Pancreas (tissue), 10 donors: Measurements from ENCODE around the gene ABI2. TPM values are rescaled to one million over a fixed set of nuclear protein-coding genes. Genes with fewer than 3 reads are reported as not detected.

Experiments used
- ATAC-seq, 4 donors: fragments of 200-7000 bp; cut with Tn5 transposase; one replicate each; pipeline versions ENCODE4 v1.8.0 to v1.9.1; 2020; ENCODE audit warnings: mild to moderate bottlenecking in 4 of 4, moderate library complexity in 4 of 4
- DNase-seq, 6 donors: peaks; one replicate each; pipeline ENCODE4 v3.0.0-alpha.2; 2020
- FAIRE-seq: peaks from 2 replicates; lab custom pipeline; 2012; peaks lifted over from hg19 to GRCh38; lab: Jason Lieb, UNC
- H3K27ac ChIP-seq, 4 donors: fragments of 200-600 bp; sonication (generic); 1 replicate in 3 of 4; 2 replicates in 1 of 4; pipeline versions ENCODE4 v1.5.0 to v1.8.0; 2020
- H3K27me3 ChIP-seq, 4 donors: fragments of 200-600 bp; one replicate each; pipeline ENCODE4 v1.8.0; 2021
- H3K36me3 ChIP-seq, 3 donors: fragments of 200-600 bp; sonication (generic) in 1 of 3; one replicate each; pipeline versions ENCODE4 v1.5.0 to v1.8.0; 2020 to 2021
- H3K4me1 ChIP-seq, 3 donors: fragments of 200-600 bp; one replicate each; pipeline ENCODE4 v1.8.0; 2021
- H3K4me3 ChIP-seq, 4 donors: fragments of 200-600 bp; sonication (generic) in 2 of 4; one replicate each; pipeline versions ENCODE4 v1.5.0 to v1.8.0; 2020 to 2021
- H3K9me3 ChIP-seq, 4 donors: fragments of 200-600 bp; one replicate each; pipeline ENCODE4 v1.8.0; 2021
- CTCF ChIP-seq, 4 donors: fragments of 200-600 bp; sonication (generic) in 3 of 4; IDR thresholded peaks; one replicate each; pipeline versions ENCODE4 v1.5.0 to v1.8.0; 2021; ENCODE audit warnings: antibody characterized with exemption in 4 of 4
- WGBS, 2 donors: extraction: QIAGEN DNeasy Blood & Tissue Kit; methylation state at CpG; one replicate each; pipeline ENCODE4 v1.1.7; 2013; 5-methylcytosine and 5-hydroxymethylcytosine counted together
- intact Hi-C, 3 donors: fragments of 100-400 bp; cut with DNase I; formaldehyde crosslinking; loops; one replicate each; pipeline versions ENCODE4 v1.11.1 to v1.14.2; 2022
- polyA plus RNA-seq, 2 donors: library from polyadenylated mRNA; stranded (reverse); fragments of 200-250 nt; gene quantifications; one replicate each; pipeline ENCODE4 v1.2.3, GENCODE V29; 2013
- total RNA-seq, 6 donors: library from RNA; stranded (reverse); fragmentation: NEBNext Ultra II Directional in 4 of 6; extraction: Animal tissue kit (Norgen Biotek cat#: 25700) in 4 of 6; gene quantifications; one replicate each; pipeline versions ENCODE4 v1.2.1 to v1.2.4, GENCODE V29; 2021 to 2023
- donor health status: healthy with polysubstance abuse.
- donor health status: DM: no; HTN: no; CAD: no; lungs with moderate emphysema.
- donor health status: DM: no; HTN: no; CAD: no.
- donor health status: control.
- donor health status: control.
- donor health status: Bipolar disorder and iron deficiency.
- donor health status: DM: yes; HTN: yes; CAD: no.
- donor health status: DM: no; HTN: no; CAD: no.
- donor health status: DM: no; HTN: no; CAD: no.
- donor health status: DM: yes; HTN: yes; CAD: no.

Gene ABI2
- total and polyA plus RNA-seq, 8 donors: 4.9 to 27.9 (median 12.7) TPM

GRCh38 chr2:203469546-203469945 lies 141.4 kb downstream of the ABI2 start:
- H3K4me1 ChIP-seq: peaks cover 0 to 7% (median 6%) of the 10 kb centered on the region in 3 donors
- no peak overlapping the region for H3K4me3 ChIP-seq
- intact Hi-C loops: no loop called here
- ATAC-seq (peak in 2 of 4 donors; percentile 22 to 51), FAIRE-seq (no peak), DNase-seq (no peak)
- no peak for TF ChIP-seq CTCF (IDR thresholded peaks at IDR 0.05)
- no peaks in the 10 kb centered on the region for H3K9me3 ChIP-seq
- H3K27me3 ChIP-seq: no peaks in the 10 kb centered on the region
- H3K27ac ChIP-seq: no peak overlapping the region
- 5 to 8% methylated on average over 1 of the region's 1 CpG for WGBS, 2 donors
- no peaks in the 10 kb centered on the region for H3K36me3 ChIP-seq

- Histone ChIP-seq H3K27ac (no peak overlapping the region), H3K36me3 (no peaks in the 10 kb centered on the region), H3K27me3 (no peaks in the 10 kb centered on the region), H3K9me3 (no peaks in the 10 kb centered on the region), H3K4me1 (peaks cover 0 to 7% (median 6%) of the 10 kb centered on the region in 3 donors), H3K4me3 (no peak overlapping the region)
- 64 to 73% methylated on average over 4 of the region's 4 CpGs for WGBS, 2 donors
- ATAC-seq (peak; percentile 56 to 89 (median 74)), FAIRE-seq (no peak), DNase-seq (no peak)
- TF ChIP-seq CTCF (IDR thresholded peaks at IDR 0.05): no peak
- intact Hi-C loops: no loop called here
Observed at GRCh38 chr2:203470371-203470770, 142.2 kb downstream of the ABI2 start.

GRCh38 chr2:203471323-203471722 lies 143.1 kb downstream of the ABI2 start:
- 89% methylated on average over 5 of the region's 5 CpGs for WGBS, 2 donors
- TF ChIP-seq CTCF (IDR thresholded peaks at IDR 0.05): no peak
- no peaks in the 10 kb centered on the region for H3K36me3 ChIP-seq
- H3K4me3 ChIP-seq: no peak overlapping the region
- intact Hi-C loops: no loop called here
- FAIRE-seq: no peak
- no peaks in the 10 kb centered on the region for H3K27me3 ChIP-seq
- no peaks in the 10 kb centered on the region for H3K9me3 ChIP-seq
- no peak for ATAC-seq
- no peak overlapping the region for H3K27ac ChIP-seq
- H3K4me1 ChIP-seq: peaks cover 0 to 7% (median 6%) of the 10 kb centered on the region in 3 donors
- DNase-seq: no peak

GRCh38 chr2:203476881-203477280 lies 148.7 kb downstream of the ABI2 start:
- WGBS, 2 donors: 88 to 90% methylated on average over 2 of the region's 2 CpGs
- H3K36me3 ChIP-seq: no peaks in the 10 kb centered on the region
- H3K9me3 ChIP-seq: no peaks in the 10 kb centered on the region
- ATAC-seq: no peak
- no peak overlapping the region for H3K4me3 ChIP-seq
- FAIRE-seq: no peak
- TF ChIP-seq CTCF (IDR thresholded peaks at IDR 0.05): no peak
- H3K27me3 ChIP-seq: no peaks in the 10 kb centered on the region
- intact Hi-C loops: no loop called here
- DNase-seq: no peak
- H3K27ac ChIP-seq: no peak overlapping the region
- H3K4me1 ChIP-seq: no peaks in the 10 kb centered on the region

- Histone ChIP-seq H3K4me3 (no peak overlapping the region), H3K9me3 (no peaks in the 10 kb centered on the region), H3K36me3 (no peaks in the 10 kb centered on the region), H3K27ac (no peak overlapping the region), H3K27me3 (no peaks in the 10 kb centered on the region), H3K4me1 (no peaks in the 10 kb centered on the region)
- DNase-seq (no peak), ATAC-seq (no peak), FAIRE-seq (no peak)
- no peak for TF ChIP-seq CTCF (IDR thresholded peaks at IDR 0.05)
- intact Hi-C loops: no loop called here
- WGBS, 2 donors: 85 to 91% methylated on average over 5 of the region's 5 CpGs
Observed at GRCh38 chr2:203480623-203481022, 152.4 kb downstream of the ABI2 start.
